Suprapubic skin (tissue), 4 donors: ENCODE results near the gene FKBP1A. TPM values are rescaled to one million over a fixed set of nuclear protein-coding genes. Genes with fewer than 3 reads are reported as not detected.

Experiments used
- DNase-seq, 2 donors: peaks; one replicate each; pipeline ENCODE4 v3.0.0-alpha.2; 2019; ENCODE audit warnings: low spot score in 2 of 2
- H3K27ac ChIP-seq: fragments of 200-600 bp; sonication (generic); one replicate; pipeline ENCODE4 v1.5.1; 2019
- H3K27me3 ChIP-seq: fragments of 200-600 bp; sonication (generic); one replicate; pipeline ENCODE4 v1.5.1; 2019
- H3K36me3 ChIP-seq: fragments of 200-600 bp; sonication (generic); one replicate; pipeline ENCODE4 v1.5.1; 2019
- H3K4me1 ChIP-seq: fragments of 200-600 bp; sonication (generic); one replicate; pipeline ENCODE4 v1.5.1; 2019
- H3K4me3 ChIP-seq: fragments of 200-600 bp; sonication (generic); one replicate; pipeline ENCODE4 v1.5.1; 2019; ENCODE audit warnings: mild to moderate bottlenecking
- H3K9me3 ChIP-seq: fragments of 200-600 bp; sonication (generic); one replicate; pipeline ENCODE4 v1.5.1; 2019
- EP300 ChIP-seq: sonication (generic); formaldehyde crosslinking; IDR thresholded peaks from one replicate; pipeline ENCODE4 v1.6.1; 2017; ENCODE audit warnings: antibody characterized with exemption
- POLR2A ChIP-seq, 2 donors: fragments of 450-650 bp; IDR thresholded peaks; one replicate each; pipeline ENCODE4 v1.6.1; 2017; ENCODE audit warnings: antibody characterized with exemption in 2 of 2, mild to moderate bottlenecking in 2 of 2, moderate library complexity in 2 of 2
- POLR2AphosphoS5 ChIP-seq, 3 donors: sonication (generic); formaldehyde crosslinking; IDR thresholded peaks; one replicate each; pipeline ENCODE4 v1.6.1; 2017; ENCODE audit warnings: antibody characterized with exemption in 3 of 3
- whole genome bisulfite sequencing: methylation state at CpG from one replicate; pipeline ENCODE4 v1.1.5; 2018; 5-methylcytosine and 5-hydroxymethylcytosine counted together
- total RNA-seq, 4 donors: library from RNA; depleted of rRNA; stranded (reverse); fragments of >200 nt; gene quantifications; one replicate each; pipeline ENCODE4 v1.1.0, GENCODE V29; 2016
- TF ChIP-seq, protein P1 (sequence below), 2 donors: fragments of 200-600 bp in 1 of 2; fragments of 450-650 bp in 1 of 2; sonication (generic) in 1 of 2; IDR thresholded peaks; one replicate each; pipeline ENCODE4 v1.5.1; 2016 to 2019; ENCODE audit warnings: antibody characterized with exemption in 2 of 2, mild to moderate bottlenecking in 1 of 2, moderate library complexity in 1 of 2

FKBP1A gene
- total RNA-seq, 4 donors from 2014 or later, result 100.0 to 151 (median 115) TPM

DNA sequence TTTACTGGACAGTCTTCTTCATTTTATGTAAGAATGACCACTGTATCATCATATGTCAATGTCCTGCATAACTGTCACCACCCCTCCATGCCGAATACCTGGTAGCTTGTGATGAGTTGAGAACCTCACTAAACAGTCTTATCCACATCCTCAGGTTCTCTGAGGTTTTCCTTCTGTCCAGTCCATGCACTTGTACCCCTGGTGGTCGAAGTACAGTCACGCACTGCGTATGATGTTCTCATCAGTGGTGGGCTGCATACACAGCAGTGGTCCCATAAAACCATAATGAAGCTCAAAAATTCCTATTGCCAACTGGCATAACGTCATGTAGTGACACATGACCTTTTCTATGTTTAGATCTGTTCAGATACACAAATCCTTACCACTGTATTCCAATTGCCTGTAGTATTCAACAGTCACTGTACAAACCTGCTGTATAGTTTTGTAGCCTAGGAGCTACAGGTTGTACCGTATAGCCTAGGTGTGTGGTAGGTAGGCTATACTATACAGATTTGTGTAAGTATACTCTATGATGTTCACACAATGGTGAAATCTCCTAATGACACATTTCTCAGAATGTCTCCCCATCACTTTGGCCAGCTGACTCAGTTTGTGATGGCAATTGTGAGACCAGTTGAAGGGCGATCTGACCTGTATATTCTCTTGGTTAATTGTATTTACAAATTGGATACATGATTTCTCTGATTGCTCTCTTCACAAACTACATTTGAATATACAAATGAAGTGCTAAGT lies 32.6 kb downstream of the FKBP1A start:
- WGBS, result 94% methylated on average over 6 of the region's 7 CpGs
- Histone ChIP-seq H3K27me3 (no peaks in the 10 kb centered on the region), H3K36me3 (peaks cover 26% of the 10 kb centered on the region), H3K9me3 (no peaks in the 10 kb centered on the region), H3K4me1 (no peaks in the 10 kb centered on the region), H3K27ac (no peak overlapping the region), H3K4me3 (no peak overlapping the region)
- TF ChIP-seq POLR2A (IDR thresholded peaks at IDR 0.05) (no peak), POLR2AphosphoS5 (IDR thresholded peaks at IDR 0.05) (no peak), EP300 (no peak)
- TF ChIP-seq, protein P1, sequence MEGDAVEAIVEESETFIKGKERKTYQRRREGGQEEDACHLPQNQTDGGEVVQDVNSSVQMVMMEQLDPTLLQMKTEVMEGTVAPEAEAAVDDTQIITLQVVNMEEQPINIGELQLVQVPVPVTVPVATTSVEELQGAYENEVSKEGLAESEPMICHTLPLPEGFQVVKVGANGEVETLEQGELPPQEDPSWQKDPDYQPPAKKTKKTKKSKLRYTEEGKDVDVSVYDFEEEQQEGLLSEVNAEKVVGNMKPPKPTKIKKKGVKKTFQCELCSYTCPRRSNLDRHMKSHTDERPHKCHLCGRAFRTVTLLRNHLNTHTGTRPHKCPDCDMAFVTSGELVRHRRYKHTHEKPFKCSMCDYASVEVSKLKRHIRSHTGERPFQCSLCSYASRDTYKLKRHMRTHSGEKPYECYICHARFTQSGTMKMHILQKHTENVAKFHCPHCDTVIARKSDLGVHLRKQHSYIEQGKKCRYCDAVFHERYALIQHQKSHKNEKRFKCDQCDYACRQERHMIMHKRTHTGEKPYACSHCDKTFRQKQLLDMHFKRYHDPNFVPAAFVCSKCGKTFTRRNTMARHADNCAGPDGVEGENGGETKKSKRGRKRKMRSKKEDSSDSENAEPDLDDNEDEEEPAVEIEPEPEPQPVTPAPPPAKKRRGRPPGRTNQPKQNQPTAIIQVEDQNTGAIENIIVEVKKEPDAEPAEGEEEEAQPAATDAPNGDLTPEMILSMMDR (IDR thresholded peaks at IDR 0.05), result no peak
- no peak for DNase-seq

DNA sequence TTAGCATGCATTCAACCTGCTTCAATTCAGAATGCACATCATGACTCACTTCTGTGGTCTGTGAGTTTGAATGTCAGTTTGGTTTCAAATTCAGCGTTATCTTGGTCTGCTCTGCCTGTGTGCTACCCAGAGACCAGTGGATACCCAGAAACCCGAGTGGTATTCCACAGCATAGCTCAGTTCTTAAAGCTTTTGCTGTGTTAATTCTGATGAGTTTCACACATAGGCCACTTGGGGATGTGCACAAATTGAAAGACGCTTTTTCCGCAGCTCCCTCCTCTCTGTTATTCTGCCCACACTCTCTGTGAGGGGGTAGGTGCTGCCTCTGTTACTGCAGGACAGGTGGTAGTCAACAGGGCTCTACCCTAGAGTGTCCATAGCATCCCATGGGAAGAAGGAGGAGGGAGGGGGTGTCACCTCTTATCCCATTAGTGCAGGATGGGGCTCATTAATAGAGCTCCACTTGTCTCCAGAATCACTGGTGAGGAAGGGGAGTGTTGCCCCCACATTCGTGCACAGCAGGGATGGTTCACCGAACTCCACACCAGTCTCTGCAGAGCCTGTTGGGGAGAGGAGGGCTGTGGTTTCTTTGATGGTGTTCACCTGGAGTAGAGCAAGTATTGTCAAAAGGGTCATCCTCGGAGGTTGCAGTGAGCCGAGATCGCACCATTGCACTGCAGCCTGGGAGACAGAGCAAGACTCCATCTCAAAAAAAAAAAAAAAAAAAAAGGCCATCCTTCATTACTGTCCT lies 34.8 kb downstream of the FKBP1A start:
- no peak for DNase-seq
- H3K4me3 ChIP-seq, result no peak overlapping the region
- TF ChIP-seq POLR2AphosphoS5 (IDR thresholded peaks at IDR 0.05) (no peak), EP300 (no peak), POLR2A (IDR thresholded peaks at IDR 0.05) (no peak)
- TF ChIP-seq, protein P1 (IDR thresholded peaks at IDR 0.05), result no peak
- H3K4me1 ChIP-seq, result no peaks in the 10 kb centered on the region
- no peaks in the 10 kb centered on the region for H3K27me3 ChIP-seq
- H3K9me3 ChIP-seq, result no peaks in the 10 kb centered on the region
- peaks cover 35% of the 10 kb centered on the region for H3K36me3 ChIP-seq
- no peak overlapping the region for H3K27ac ChIP-seq
- WGBS, result 98% methylated on average over 7 of the region's 9 CpGs

DNA sequence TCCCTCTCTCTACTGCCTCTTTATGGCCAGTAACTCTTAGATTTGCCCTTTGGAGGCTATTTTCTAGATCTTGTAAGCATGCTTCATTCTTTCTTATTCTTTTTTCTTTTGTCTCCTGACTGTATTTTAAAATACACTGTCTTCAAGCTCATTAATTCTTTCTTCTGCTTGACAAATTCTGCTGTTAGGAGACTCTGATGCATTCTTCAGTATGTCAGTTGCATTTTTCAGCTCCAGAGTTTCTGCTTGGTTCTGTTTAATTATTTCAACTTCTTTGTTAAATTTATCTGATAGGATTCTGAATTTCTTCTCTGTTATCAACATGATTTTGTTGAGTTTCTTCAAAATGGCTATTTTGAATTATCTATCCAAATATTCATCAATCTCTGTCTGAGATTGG lies 38.9 kb downstream of the FKBP1A start:
- no peak for DNase-seq
- TF ChIP-seq EP300 (no peak), POLR2AphosphoS5 (IDR thresholded peaks at IDR 0.05) (no peak), POLR2A (IDR thresholded peaks at IDR 0.05) (no peak)
- TF ChIP-seq, protein P1 (IDR thresholded peaks at IDR 0.05), result no peak
- Histone ChIP-seq H3K27ac (no peak overlapping the region), H3K27me3 (no peaks in the 10 kb centered on the region), H3K4me3 (no peak overlapping the region), H3K36me3 (peaks cover 22% of the 10 kb centered on the region), H3K4me1 (no peaks in the 10 kb centered on the region), H3K9me3 (no peaks in the 10 kb centered on the region)

DNA sequence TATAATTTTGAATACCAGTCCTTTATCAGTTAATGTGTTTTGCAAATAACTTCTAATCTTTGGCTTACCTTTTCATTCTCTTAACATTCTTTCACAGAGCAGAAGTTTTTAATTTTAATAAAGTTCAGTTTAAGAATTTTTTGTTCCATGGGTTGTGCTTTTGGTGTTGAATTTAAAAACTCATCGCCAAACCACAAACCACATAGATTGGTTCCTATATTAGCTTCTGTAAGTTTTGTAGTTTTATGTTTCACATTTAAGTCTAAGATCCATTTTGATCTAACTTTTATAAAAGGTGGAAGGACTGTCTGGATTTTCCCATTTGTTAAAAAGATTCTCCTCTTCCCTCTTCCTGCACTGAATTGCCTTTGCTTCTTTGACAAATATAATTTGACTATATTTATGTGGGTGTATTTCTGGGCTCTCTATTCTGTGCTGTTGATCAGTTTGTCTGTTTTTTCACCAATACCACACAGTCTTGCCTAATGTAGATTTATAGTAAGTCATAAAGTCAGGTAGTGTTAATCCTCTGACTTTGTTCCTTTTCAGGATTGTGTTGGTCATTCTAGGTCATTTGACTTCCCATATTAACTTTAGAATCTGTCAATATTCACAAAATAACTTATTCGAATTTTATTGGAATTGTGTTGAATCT lies 46.4 kb downstream of the FKBP1A start:
- WGBS, result 88% methylated on average over 2 of the region's 2 CpGs
- H3K27me3 ChIP-seq, result no peaks in the 10 kb centered on the region
- H3K4me3 ChIP-seq, result no peak overlapping the region
- no peak overlapping the region for H3K27ac ChIP-seq
- TF ChIP-seq EP300 (no peak), POLR2A (IDR thresholded peaks at IDR 0.05) (no peak), POLR2AphosphoS5 (IDR thresholded peaks at IDR 0.05) (no peak)
- TF ChIP-seq, protein P1 (IDR thresholded peaks at IDR 0.05), result no peak
- DNase-seq, result no peak
- no peaks in the 10 kb centered on the region for H3K36me3 ChIP-seq
- H3K9me3 ChIP-seq, result peaks cover 3% of the 10 kb centered on the region
- no peaks in the 10 kb centered on the region for H3K4me1 ChIP-seq

DNA sequence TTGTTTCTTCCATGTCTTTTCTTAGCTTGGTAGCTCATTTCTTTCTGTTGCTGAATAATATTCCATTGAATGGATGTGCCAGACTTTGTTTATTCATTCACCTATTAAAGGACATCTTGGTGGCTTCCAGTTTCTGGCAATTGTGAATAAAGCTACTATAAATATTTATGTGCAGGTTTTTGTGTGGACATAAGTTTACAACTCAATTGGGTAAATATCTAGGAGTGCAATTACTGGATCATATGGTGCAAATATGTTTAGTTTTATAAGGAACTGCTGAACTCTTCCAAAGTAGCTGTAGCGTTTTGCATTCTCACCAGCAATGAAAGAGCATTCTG lies 47.1 kb downstream of the FKBP1A start:
- H3K27me3 ChIP-seq, result no peaks in the 10 kb centered on the region
- H3K4me3 ChIP-seq, result no peak overlapping the region
- H3K4me1 ChIP-seq, result no peaks in the 10 kb centered on the region
- H3K27ac ChIP-seq, result no peak overlapping the region
- no peak for TF ChIP-seq EP300
- TF ChIP-seq POLR2A (IDR thresholded peaks at IDR 0.05), result no peak
- TF ChIP-seq POLR2AphosphoS5 (IDR thresholded peaks at IDR 0.05), result no peak
- TF ChIP-seq, protein P1 (IDR thresholded peaks at IDR 0.05), result no peak
- WGBS, result 75% methylated on average over 1 of the region's 1 CpG
- peaks cover 3% of the 10 kb centered on the region for H3K9me3 ChIP-seq
- no peaks in the 10 kb centered on the region for H3K36me3 ChIP-seq
- no peak for DNase-seq
